Adrenal gland (tissue), 12 donors: ENCODE measurements around the gene CAB39. TPM values are rescaled to one million over a fixed set of nuclear protein-coding genes. Genes with fewer than 3 reads are reported as not detected.

Source experiments
- DNase-seq, 7 donors: peaks; one replicate each; pipeline ENCODE4 v3.0.0-alpha.2; 2019 to 2020
- H3K27ac ChIP-seq, 5 donors: fragments of 200-600 bp; sonication (generic) in 4 of 5; 1 replicate in 3 of 5; 2 replicates in 2 of 5; pipeline versions ENCODE4 v1.5.1 to v1.8.0; 2016 to 2020; ENCODE audit warnings: mild to moderate bottlenecking in 1 of 5
- H3K27me3 ChIP-seq: fragments of 200-600 bp; 2 replicates; pipeline ENCODE4 v1.8.0; 2021
- H3K36me3 ChIP-seq, 2 donors: fragments of 200-600 bp; replicated peaks in 1 of 2; 1 replicate in 1 of 2; 2 replicates in 1 of 2; pipeline versions ENCODE4 v1.5.1 to v1.8.0; 2018 to 2022
- H3K4me1 ChIP-seq, 2 donors: fragments of 200-600 bp; replicated peaks in 1 of 2; 1 replicate in 1 of 2; 2 replicates in 1 of 2; pipeline versions ENCODE4 v1.5.1 to v1.8.0; 2018 to 2021
- H3K4me3 ChIP-seq, 4 donors: fragments of 200-600 bp; sonication (generic) in 3 of 4; one replicate each; pipeline ENCODE4 v1.5.1; 2016 to 2018
- H3K9me3 ChIP-seq, 3 donors: fragments of 200-600 bp; sonication (generic) in 1 of 3; replicated peaks in 1 of 3; 1 replicate in 2 of 3; 2 replicates in 1 of 3; pipeline versions ENCODE4 v1.5.1 to v1.8.0; 2016 to 2021
- CTCF ChIP-seq, 6 experiments: fragments of 450-650 bp in 4 of 6; fragments of 200-600 bp in 2 of 6; sonication (generic) in 1 of 6; IDR thresholded peaks; 1 replicate in 5 of 6; 2 replicates in 1 of 6; pipeline versions ENCODE4 v1.5.1 to v1.8.0; 2016 to 2021; ENCODE audit warnings: antibody characterized with exemption in 6 of 6, mild to moderate bottlenecking in 2 of 6, moderate library complexity in 1 of 6
- POLR2A ChIP-seq, 2 donors: fragments of 450-650 bp; IDR thresholded peaks; one replicate each; pipeline ENCODE4 v1.6.1; 2017; ENCODE audit warnings: antibody characterized with exemption in 2 of 2, mild to moderate bottlenecking in 2 of 2, moderate library complexity in 1 of 2
- WGBS, 4 donors: extraction: QIAGEN DNeasy Blood & Tissue Kit in 2 of 4; methylation state at CpG; one replicate each; pipeline versions ENCODE4 v1.1.5 to v1.1.7; 2013 to 2017; 5-methylcytosine and 5-hydroxymethylcytosine counted together
- intact Hi-C, 2 donors: fragments of 100-400 bp; cut with DNase I; formaldehyde crosslinking; loops; one replicate each; pipeline versions ENCODE4 v1.14.1 to v1.15.0; 2022 to 2023
- polyA plus RNA-seq, 3 donors: library from polyadenylated mRNA; stranded (reverse); fragments of 200-250 nt in 2 of 3; fragments of 350-450 nt in 1 of 3; fragmentation: Illumina TruSeq in 1 of 3; extraction: RNeasy Lipid Tissue Mini Kit (QIAGEN cat#74804) in 1 of 3; gene quantifications; one replicate each; pipeline ENCODE4 v1.2.3, GENCODE V29; 2013 to 2014
- small RNA-seq, 2 donors: library from RNA; depleted of rRNA; stranded (forward); fragments of <200 nt; gene quantifications; one replicate each; pipeline ENCODE3, GENCODE V24; 2016
- total RNA-seq, 9 donors: library from RNA; depleted of rRNA in 4 of 9; stranded (reverse); fragments of >200 nt in 4 of 9; fragments of 120-200 nt in 1 of 9; fragmentation: NEBNext Ultra II Directional in 1 of 9; extraction: Animal tissue kit (Norgen Biotek cat#: 25700) in 1 of 9; gene quantifications; one replicate each; pipeline versions ENCODE4 v1.1.0 to v1.2.4, GENCODE V29; 2013 to 2023
- donor health status: healthy with polysubstance abuse.
- donor health status: Bipolar disorder and iron deficiency.
- donor health status: DM: yes; HTN: yes; CAD: no.
- donor health status: DM: no; HTN: no; CAD: no.
- donor health status: DM: no; HTN: no; CAD: no.
- donor health status: DM: yes; HTN: yes; CAD: no.

The CAB39 gene
- total and polyA plus RNA-seq, 12 donors: 10.5 to 96.1 (median 55.5) TPM

- H3K9me3 ChIP-seq: no peaks in the 10 kb centered on the region
- no peaks in the 10 kb centered on the region for H3K36me3 ChIP-seq
- no peak overlapping the region for H3K4me3 ChIP-seq
- H3K27me3 ChIP-seq: peaks cover under 1% of the 10 kb centered on the region
- peak overlapping the region in 1 of 5 donors; percentile 62 for H3K27ac ChIP-seq
- peaks cover 0 to 24% of the 10 kb centered on the region in 2 donors for H3K4me1 ChIP-seq
- intact Hi-C loops: no loop called here
- DNase-seq: no peak
- WGBS, 4 donors: 74 to 76% (median 75%) methylated on average over 17 to 19 of the region's 19 CpGs
- TF ChIP-seq CTCF (IDR thresholded peaks at IDR 0.05): no peak
- no peak for TF ChIP-seq POLR2A (IDR thresholded peaks at IDR 0.05)
Measured at GRCh38 chr2:230868947-230869913, 156.6 kb downstream of the CAB39 start.

- intact Hi-C loops: no loop called here
- 67 to 79% (median 72%) methylated on average over 6 to 11 of the region's 11 CpGs for WGBS, 4 donors
- Histone ChIP-seq H3K27ac (peak overlapping the region in 2 of 5 donors; percentile 49 to 62), H3K4me1 (peaks cover 0 to 21% of the 10 kb centered on the region in 2 donors), H3K27me3 (no peaks in the 10 kb centered on the region), H3K36me3 (no peaks in the 10 kb centered on the region), H3K9me3 (no peaks in the 10 kb centered on the region), H3K4me3 (no peak overlapping the region)
- DNase-seq: peak in 2 of 7 donors; percentile 6 to 50
- TF ChIP-seq CTCF (IDR thresholded peaks at IDR 0.05) (no peak), POLR2A (IDR thresholded peaks at IDR 0.05) (no peak)
Measured at GRCh38 chr2:230869914-230870543, 157.4 kb downstream of the CAB39 start.

Small RNAs within 50 kb of the gene (small RNA-seq; reads per million reads assigned to genes)
- gene BANF1P3 (0 reads per million in 2 donors), gene RNU6-268P (0.08 to 0.12 reads per million in 2 donors)

Other genes starting within 250 kb of the CAB39 start
- gene ITM2C, start 152.1 kb downstream of the CAB39 start, total RNA-seq: 100 to 1,000 TPM in 1 of 9 donors, 10 to 100 TPM in 8; 16.8 to 107 (median 33.0) TPM
- 100 to 1,000 TPM in 1 of 3 donors, 10 to 100 TPM in 2; 31.2 to 131 (median 48.9) TPM for gene ITM2C, start 152.1 kb downstream of the CAB39 start, polyA plus RNA-seq
- gene GPR55, start 212.4 kb downstream of the CAB39 start, total RNA-seq: under 1 TPM in 3 of 9 donors, not detected in 6; 0.08 to 0.18 (median 0.14) TPM
- gene GPR55, start 212.4 kb downstream of the CAB39 start, polyA plus RNA-seq: under 1 TPM in 2 of 3 donors, not detected in 1; 0.07 to 0.24 TPM